ENCODE measurements around the gene CENPF. TPM values are rescaled to one million over a fixed set of nuclear protein-coding genes. Genes with fewer than 3 reads are reported as not detected.
A peak's percentile ranks its signal among the peaks of the same experiment; 100 is the strongest.

The CENPF gene
- total RNA-seq, 1 donor from 2014 or later: 191 TPM

- Mint-ChIP-seq H3K27ac (ENCODE audit: unreplicated experiment) (no peak overlapping the region), H3K4me3 (no peak overlapping the region), H3K9me3 (no peaks in the 10 kb centered on the region), H3K4me1 (peaks cover 5% of the 10 kb centered on the region), H3K36me3 (ENCODE audit: low read depth) (peaks cover 27% of the 10 kb centered on the region), H3K27me3 (ENCODE audit: low read depth) (no peaks in the 10 kb centered on the region)
- no peak for TF ChIP-seq CTCF (conservative IDR thresholded peaks at IDR 0.05)
- no peak for DNase-seq (ENCODE audit: low read depth, low spot score)
Measured at GRCh38 chr1:214660190-214660589, 57.2 kb downstream of the CENPF start.

GRCh38 chr1:214660900-214661299 is 57.9 kb downstream of the CENPF start:
- Mint-ChIP-seq H3K27ac (ENCODE audit: unreplicated experiment) (no peak overlapping the region), H3K27me3 (ENCODE audit: low read depth) (no peaks in the 10 kb centered on the region), H3K36me3 (ENCODE audit: low read depth) (peaks cover 29% of the 10 kb centered on the region), H3K4me1 (peaks cover 5% of the 10 kb centered on the region), H3K9me3 (no peaks in the 10 kb centered on the region), H3K4me3 (no peak overlapping the region)
- peak; percentile 37 for DNase-seq (ENCODE audit: low read depth, low spot score)
- peak; percentile 66 for TF ChIP-seq CTCF (conservative IDR thresholded peaks at IDR 0.05)

GRCh38 chr1:214662223-214662785 is 59.3 kb downstream of the CENPF start:
- no peak overlapping the region for H3K27ac Mint-ChIP-seq (ENCODE audit: unreplicated experiment)
- H3K36me3 Mint-ChIP-seq (ENCODE audit: low read depth): peaks cover 28% of the 10 kb centered on the region
- H3K4me3 Mint-ChIP-seq: no peak overlapping the region
- H3K27me3 Mint-ChIP-seq (ENCODE audit: low read depth): no peaks in the 10 kb centered on the region
- no peak for TF ChIP-seq CTCF (conservative IDR thresholded peaks at IDR 0.05)
- no peak for DNase-seq (ENCODE audit: low read depth, low spot score)
- H3K9me3 Mint-ChIP-seq: no peaks in the 10 kb centered on the region
- peaks cover 5% of the 10 kb centered on the region for H3K4me1 Mint-ChIP-seq

GRCh38 chr1:214664651-214665433 is 61.8 kb downstream of the CENPF start:
- no peaks in the 10 kb centered on the region for H3K9me3 Mint-ChIP-seq
- no peak overlapping the region for H3K4me3 Mint-ChIP-seq
- peaks cover 5% of the 10 kb centered on the region for H3K4me1 Mint-ChIP-seq
- peak overlapping the region; percentile 46 for H3K27ac Mint-ChIP-seq (ENCODE audit: unreplicated experiment)
- no peak for DNase-seq (ENCODE audit: low read depth, low spot score)
- H3K36me3 Mint-ChIP-seq (ENCODE audit: low read depth): peaks cover 31% of the 10 kb centered on the region
- H3K27me3 Mint-ChIP-seq (ENCODE audit: low read depth): no peaks in the 10 kb centered on the region
- no peak for TF ChIP-seq CTCF (conservative IDR thresholded peaks at IDR 0.05)

GRCh38 chr1:214665606-214666110 is 62.7 kb downstream of the CENPF start:
- no peak for DNase-seq (ENCODE audit: low read depth, low spot score)
- Mint-ChIP-seq H3K4me1 (peaks cover 5% of the 10 kb centered on the region), H3K36me3 (ENCODE audit: low read depth) (peaks cover 37% of the 10 kb centered on the region), H3K4me3 (no peak overlapping the region), H3K9me3 (no peaks in the 10 kb centered on the region), H3K27me3 (ENCODE audit: low read depth) (no peaks in the 10 kb centered on the region), H3K27ac (ENCODE audit: unreplicated experiment) (no peak overlapping the region)
- no peak for TF ChIP-seq CTCF (conservative IDR thresholded peaks at IDR 0.05)

Data from neural crest cell (in vitro differentiated cells).